SK-N-SH treated with all-trans-retinoic acid at 6 μM for 48 hours (cell line): ENCODE data around the gene KCNIP4.

Source experiments
- ARNTL ChIP-seq: fragments of 450-650 bp; formaldehyde crosslinking; IDR thresholded peaks from 2 replicates; pipeline ENCODE4 v1.5.0; 2020; ENCODE audit warnings: low read depth, mild to moderate bottlenecking, moderate library complexity, borderline replicate concordance
- ESRRG ChIP-seq: fragments of 250-450 bp; sonication (Bioruptor Pico); IDR thresholded peaks from 2 replicates; pipeline ENCODE4 v1.6.1; 2021; ENCODE audit warnings: mild to moderate bottlenecking
- PATZ1 ChIP-seq: fragments of 250-450 bp; sonication (Bioruptor Pico); IDR thresholded peaks from 2 replicates; pipeline ENCODE4 v1.8.0; 2020; ENCODE audit warnings: mild to moderate bottlenecking, moderate library complexity, borderline replicate concordance
- ZFP3 ChIP-seq: fragments of 250-450 bp; sonication (Bioruptor Pico); IDR thresholded peaks from 2 replicates; pipeline ENCODE4 v1.5.0; 2020; ENCODE audit warnings: mild to moderate bottlenecking, moderate library complexity
- ZNF70 ChIP-seq: fragments of 450-650 bp; formaldehyde crosslinking; IDR thresholded peaks from 2 replicates; pipeline ENCODE4 v1.5.0; 2020; ENCODE audit warnings: mild to moderate bottlenecking, moderate library complexity

- TF ChIP-seq ZNF70 = no peak
- TF ChIP-seq ZFP3 = no peak
- TF ChIP-seq PATZ1 (CRISPR knock-in tag) = no peak
- TF ChIP-seq ARNTL (CRISPR knock-in tag) = no peak
- TF ChIP-seq ESRRG (CRISPR knock-in tag) = no peak
Measured at GRCh38 chr4:21769404-21770147, 179.0 kb downstream of the KCNIP4 start.
